GM23338 (cell line): Measurements from ENCODE around the gene CCDC81. TPM values are rescaled to one million over a fixed set of nuclear protein-coding genes. Genes with fewer than 3 reads are reported as not detected.
A peak's percentile ranks its signal among the peaks of the same experiment; 100 is the strongest.
"Not testable (repeated sequence)": the region's sequence is repeated elsewhere in the genome, so short reads cannot be mapped to it uniquely, and the experiment has no call there.

Experiments used
- ATAC-seq: fragments of 200-7000 bp; cut with Tn5 transposase; 3 replicates; pipeline ENCODE4 v1.9.1; 2020
- DNase-seq: peaks from one replicate; pipeline ENCODE4 v3.0.0-alpha.2; 2015; ENCODE audit warnings: low spot score
- H2AFZ ChIP-seq: fragments of 200-600 bp; sonication (generic); 2 replicates; pipeline ENCODE4 v1.8.0; 2016; ENCODE audit warnings: antibody characterized with exemption, mild to moderate bottlenecking, moderate library complexity
- H3F3A ChIP-seq: fragments of 200-600 bp; sonication (generic); replicated peaks from 2 replicates; pipeline ENCODE4 v1.8.0; 2017; ENCODE audit warnings: antibody characterized with exemption, mixed run types, low read depth
- H3K27ac ChIP-seq: fragments of 200-600 bp; sonication (generic); 2 replicates; pipeline ENCODE4 v1.6.1; 2016; ENCODE audit warnings: low read depth
- H3K27me3 ChIP-seq: fragments of 200-600 bp; sonication (generic); 2 replicates; pipeline ENCODE4 v1.8.0; 2016; ENCODE audit warnings: mild to moderate bottlenecking, mixed run types, moderate library complexity; ENCODE audit not compliant: insufficient read depth
- H3K36me3 ChIP-seq: fragments of 200-600 bp; sonication (generic); 2 replicates; pipeline ENCODE4 v1.8.0; 2016; ENCODE audit warnings: mild to moderate bottlenecking; ENCODE audit not compliant: insufficient read depth
- H3K4me1 ChIP-seq: fragments of 200-600 bp; sonication (generic); 2 replicates; pipeline ENCODE4 v1.8.0; 2016; ENCODE audit warnings: mild to moderate bottlenecking, moderate library complexity; ENCODE audit not compliant: insufficient read depth
- H3K4me2 ChIP-seq: fragments of 200-600 bp; sonication (generic); 2 replicates; pipeline ENCODE4 v1.7.1; 2017; ENCODE audit warnings: mixed run types
- H3K4me3 ChIP-seq: fragments of 200-600 bp; sonication (generic); 2 replicates; pipeline ENCODE4 v1.6.1; 2016; ENCODE audit warnings: mixed run types
- H3K79me2 ChIP-seq: fragments of 200-600 bp; sonication (generic); replicated peaks from 2 replicates; pipeline ENCODE4 v1.8.0; 2017; ENCODE audit warnings: mild to moderate bottlenecking; ENCODE audit not compliant: insufficient read depth
- H3K9me2 ChIP-seq: fragments of 200-600 bp; sonication (generic); 2 replicates; pipeline ENCODE4 v1.8.0; 2017; ENCODE audit not compliant: insufficient read depth
- H4K20me1 ChIP-seq: fragments of 200-600 bp; sonication (generic); replicated peaks from 2 replicates; pipeline ENCODE4 v1.8.0; 2017; ENCODE audit warnings: mild to moderate bottlenecking; ENCODE audit not compliant: insufficient read depth
- H3K27ac Mint-ChIP-seq: 2 replicates; pipeline ENCODE4 v1.8.0; 2020; ENCODE audit warnings: inconsistent platforms, mild to moderate bottlenecking, moderate library complexity, mixed read lengths
- H3K27me3 Mint-ChIP-seq: 3 replicates; pipeline ENCODE4 v1.8.0; 2022; ENCODE audit warnings: low read depth, mild to moderate bottlenecking, moderate library complexity, mixed read lengths, inconsistent platforms; ENCODE audit not compliant: insufficient read depth, poor library complexity
- H3K36me3 Mint-ChIP-seq: 3 replicates; pipeline ENCODE4 v1.8.0; 2021; ENCODE audit warnings: low read depth, mild to moderate bottlenecking, inconsistent platforms, moderate library complexity, mixed read lengths
- H3K4me1 Mint-ChIP-seq: 3 replicates; pipeline ENCODE4 v1.8.0; 2020; ENCODE audit warnings: mild to moderate bottlenecking, inconsistent platforms, mixed read lengths
- H3K4me3 Mint-ChIP-seq: 3 replicates; pipeline ENCODE4 v1.8.0; 2021; ENCODE audit warnings: moderate library complexity, mild to moderate bottlenecking, inconsistent platforms, mixed read lengths
- H3K9me3 Mint-ChIP-seq: 3 replicates; pipeline ENCODE4 v1.8.0; 2020; ENCODE audit warnings: moderate library complexity, mild to moderate bottlenecking, inconsistent platforms, mixed read lengths
- CREB1 ChIP-seq: fragments of 250-450 bp; sonication (Bioruptor Pico); IDR thresholded peaks from 2 replicates; pipeline ENCODE4 v1.5.0; 2020; ENCODE audit warnings: low read depth, mild to moderate bottlenecking, moderate library complexity
- EZH2 ChIP-seq: fragments of 200-600 bp; sonication (generic); IDR thresholded peaks from one replicate; pipeline ENCODE4 v1.8.0; 2017; ENCODE audit warnings: antibody characterized with exemption, mild to moderate bottlenecking, low read depth; ENCODE audit not compliant: unreplicated experiment
- EZH2phosphoT487 ChIP-seq: fragments of 200-600 bp; sonication (generic); IDR thresholded peaks from one replicate; pipeline ENCODE4 v1.8.1; 2018; ENCODE audit warnings: antibody characterized with exemption; ENCODE audit not compliant: unreplicated experiment
- POLR2AphosphoS5 ChIP-seq: IDR thresholded peaks from 2 replicates; pipeline ENCODE4 v1.6.1; 2016; ENCODE audit warnings: antibody characterized with exemption, low read depth
- STAT1 ChIP-seq: IDR thresholded peaks from one replicate; pipeline ENCODE4 v1.6.1; 2016; ENCODE audit warnings: antibody characterized with exemption; ENCODE audit not compliant: unreplicated experiment
- ZNF114 ChIP-seq: fragments of 250-450 bp; sonication (Bioruptor Pico); IDR thresholded peaks from 2 replicates; pipeline ENCODE4 v1.5.0; 2020; ENCODE audit warnings: mild to moderate bottlenecking, moderate library complexity
- ZNF331 ChIP-seq: fragments of 250-450 bp; sonication (Bioruptor Pico); IDR thresholded peaks from 2 replicates; pipeline ENCODE4 v1.5.0; 2020; ENCODE audit warnings: low read depth, mild to moderate bottlenecking, moderate library complexity
- polyA plus RNA-seq: library from polyadenylated mRNA; unstranded; fragments of >200 nt; fragmentation: Nextera tagmentation; extraction: Ambion mirVana; gene quantifications from 2 replicates; pipeline ENCODE4 v1.2.1, GENCODE V29; 2016
- total RNA-seq: library from RNA; depleted of rRNA; stranded (reverse); fragments of >200 nt; shearing (Covaris generic); gene quantifications from 2 replicates; pipeline ENCODE4 v1.2.3, GENCODE V29; 2014
- TF ChIP-seq, protein P1 (sequence below), 2 experiments: fragments of 200-600 bp in 1 of 2; sonication (generic) in 1 of 2; conservative IDR thresholded peaks; 2 replicates each; pipeline versions ENCODE4 v1.5.1 to v1.6.1; 2016 to 2017; ENCODE audit warnings: antibody characterized with exemption in 2 of 2, low read depth in 2 of 2, mild to moderate bottlenecking in 2 of 2, moderate library complexity in 1 of 2
- TF ChIP-seq, protein P2 (sequence below): IDR thresholded peaks from one replicate; pipeline ENCODE4 v1.6.1; 2018; ENCODE audit warnings: antibody characterized with exemption; ENCODE audit not compliant: unreplicated experiment

Gene CCDC81
- total and polyA plus RNA-seq, 2 experiments from 2014 or later = 0.37 to 4.3 TPM

DNA sequence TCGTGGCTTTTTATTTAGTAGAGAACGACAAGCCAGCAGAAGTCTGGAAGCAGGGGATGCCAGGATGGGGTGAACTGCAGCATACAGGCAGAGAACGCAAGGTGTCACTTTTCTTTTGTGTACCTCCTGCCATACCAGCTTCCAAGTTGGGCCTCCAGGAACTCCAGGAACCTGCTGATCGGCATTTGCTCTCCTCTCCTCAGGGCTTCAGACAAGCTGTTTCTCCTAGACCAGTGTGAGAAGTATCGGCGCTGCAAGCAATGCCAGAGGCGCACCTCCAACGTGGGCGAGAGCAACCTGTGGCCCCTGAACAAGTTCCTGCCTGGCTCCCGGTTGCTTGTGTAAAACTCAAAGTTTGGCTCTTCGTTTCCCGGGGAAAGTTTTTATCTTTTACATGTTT lies 47.7 kb downstream of the CCDC81 start:
- H3K4me1 Mint-ChIP-seq = 0 out of 3 replicates have a peak, but pooled peaks cover 4% of the 10 kb centered on the region
- no peak overlapping the region; the same call in 1 of the 2 replicates for H2AFZ ChIP-seq
- DNase-seq = no peak

DNA sequence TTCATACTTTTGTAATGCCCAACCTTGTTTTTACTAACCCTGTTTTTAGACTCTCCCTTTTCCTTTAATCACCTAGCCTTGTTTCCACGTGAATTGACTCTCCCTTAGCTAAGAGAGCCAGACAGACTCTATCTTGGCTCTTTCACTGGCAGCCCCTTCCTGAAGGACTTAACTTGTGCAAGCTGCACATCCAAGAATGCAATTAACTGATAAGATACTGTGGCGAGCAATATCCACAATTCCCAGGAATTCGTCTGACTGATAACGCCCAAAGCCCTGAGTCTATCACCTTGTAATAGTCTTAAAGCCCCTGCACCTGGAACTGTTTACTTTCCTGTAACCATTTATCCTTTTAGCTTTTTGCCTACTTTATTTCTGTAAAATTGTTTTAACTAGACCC lies 48.8 kb downstream of the CCDC81 start:
- not testable (repeated sequence) for H3K4me3 Mint-ChIP-seq

More for the DNA sequence above, 47.7 kb downstream of the CCDC81 start:
- no peaks in the 10 kb centered on the region for H3K27me3 ChIP-seq
- no peak overlapping the region for H3K4me2 ChIP-seq
- H3K79me2 ChIP-seq = no peaks in the 10 kb centered on the region
- H3K4me3 Mint-ChIP-seq = no peak overlapping the region
- peaks cover 1% of the 10 kb centered on the region for H3K27me3 Mint-ChIP-seq
- H3K9me3 Mint-ChIP-seq = no peaks in the 10 kb centered on the region
- ATAC-seq = peak; percentile 26; the same call in 1 of the 3 replicates
- no peaks in the 10 kb centered on the region for H3K36me3 ChIP-seq
- TF ChIP-seq ZNF114 (CRISPR knock-in tag) (no peak), EZH2phosphoT487 (no peak), CREB1 (no peak), EZH2 (no peak), POLR2AphosphoS5 (no peak), ZNF331 (CRISPR knock-in tag) (no peak), STAT1 (no peak)
- TF ChIP-seq, protein P1, sequence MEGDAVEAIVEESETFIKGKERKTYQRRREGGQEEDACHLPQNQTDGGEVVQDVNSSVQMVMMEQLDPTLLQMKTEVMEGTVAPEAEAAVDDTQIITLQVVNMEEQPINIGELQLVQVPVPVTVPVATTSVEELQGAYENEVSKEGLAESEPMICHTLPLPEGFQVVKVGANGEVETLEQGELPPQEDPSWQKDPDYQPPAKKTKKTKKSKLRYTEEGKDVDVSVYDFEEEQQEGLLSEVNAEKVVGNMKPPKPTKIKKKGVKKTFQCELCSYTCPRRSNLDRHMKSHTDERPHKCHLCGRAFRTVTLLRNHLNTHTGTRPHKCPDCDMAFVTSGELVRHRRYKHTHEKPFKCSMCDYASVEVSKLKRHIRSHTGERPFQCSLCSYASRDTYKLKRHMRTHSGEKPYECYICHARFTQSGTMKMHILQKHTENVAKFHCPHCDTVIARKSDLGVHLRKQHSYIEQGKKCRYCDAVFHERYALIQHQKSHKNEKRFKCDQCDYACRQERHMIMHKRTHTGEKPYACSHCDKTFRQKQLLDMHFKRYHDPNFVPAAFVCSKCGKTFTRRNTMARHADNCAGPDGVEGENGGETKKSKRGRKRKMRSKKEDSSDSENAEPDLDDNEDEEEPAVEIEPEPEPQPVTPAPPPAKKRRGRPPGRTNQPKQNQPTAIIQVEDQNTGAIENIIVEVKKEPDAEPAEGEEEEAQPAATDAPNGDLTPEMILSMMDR (conservative IDR thresholded peaks at IDR 0.05; ENCODE audit: low read depth in 2 of 2) = no peak
- TF ChIP-seq, protein P2, sequence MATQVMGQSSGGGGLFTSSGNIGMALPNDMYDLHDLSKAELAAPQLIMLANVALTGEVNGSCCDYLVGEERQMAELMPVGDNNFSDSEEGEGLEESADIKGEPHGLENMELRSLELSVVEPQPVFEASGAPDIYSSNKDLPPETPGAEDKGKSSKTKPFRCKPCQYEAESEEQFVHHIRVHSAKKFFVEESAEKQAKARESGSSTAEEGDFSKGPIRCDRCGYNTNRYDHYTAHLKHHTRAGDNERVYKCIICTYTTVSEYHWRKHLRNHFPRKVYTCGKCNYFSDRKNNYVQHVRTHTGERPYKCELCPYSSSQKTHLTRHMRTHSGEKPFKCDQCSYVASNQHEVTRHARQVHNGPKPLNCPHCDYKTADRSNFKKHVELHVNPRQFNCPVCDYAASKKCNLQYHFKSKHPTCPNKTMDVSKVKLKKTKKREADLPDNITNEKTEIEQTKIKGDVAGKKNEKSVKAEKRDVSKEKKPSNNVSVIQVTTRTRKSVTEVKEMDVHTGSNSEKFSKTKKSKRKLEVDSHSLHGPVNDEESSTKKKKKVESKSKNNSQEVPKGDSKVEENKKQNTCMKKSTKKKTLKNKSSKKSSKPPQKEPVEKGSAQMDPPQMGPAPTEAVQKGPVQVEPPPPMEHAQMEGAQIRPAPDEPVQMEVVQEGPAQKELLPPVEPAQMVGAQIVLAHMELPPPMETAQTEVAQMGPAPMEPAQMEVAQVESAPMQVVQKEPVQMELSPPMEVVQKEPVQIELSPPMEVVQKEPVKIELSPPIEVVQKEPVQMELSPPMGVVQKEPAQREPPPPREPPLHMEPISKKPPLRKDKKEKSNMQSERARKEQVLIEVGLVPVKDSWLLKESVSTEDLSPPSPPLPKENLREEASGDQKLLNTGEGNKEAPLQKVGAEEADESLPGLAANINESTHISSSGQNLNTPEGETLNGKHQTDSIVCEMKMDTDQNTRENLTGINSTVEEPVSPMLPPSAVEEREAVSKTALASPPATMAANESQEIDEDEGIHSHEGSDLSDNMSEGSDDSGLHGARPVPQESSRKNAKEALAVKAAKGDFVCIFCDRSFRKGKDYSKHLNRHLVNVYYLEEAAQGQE = no peak
- no peaks in the 10 kb centered on the region for H4K20me1 ChIP-seq
- H3K36me3 Mint-ChIP-seq = no peaks in the 10 kb centered on the region
- no peaks in the 10 kb centered on the region for H3K4me1 ChIP-seq
- no peak overlapping the region for H3K27ac ChIP-seq
- H3F3A ChIP-seq = no peaks in the 10 kb centered on the region
- no peaks in the 10 kb centered on the region for H3K9me2 ChIP-seq
- H3K27ac Mint-ChIP-seq = no peak overlapping the region
- H3K4me3 ChIP-seq = no peak overlapping the region

More for the DNA sequence above, 48.8 kb downstream of the CCDC81 start:
- not testable (repeated sequence) for H4K20me1 ChIP-seq, H3K4me3 ChIP-seq, H3K9me3 Mint-ChIP-seq, H3K27me3 Mint-ChIP-seq, H3K4me1 ChIP-seq, DNase-seq, H3K36me3 ChIP-seq, H3K4me1 Mint-ChIP-seq, H3K27ac Mint-ChIP-seq, H2AFZ ChIP-seq, H3K79me2 ChIP-seq, H3K27ac ChIP-seq, H3F3A ChIP-seq, ATAC-seq, H3K36me3 Mint-ChIP-seq, H3K27me3 ChIP-seq, H3K9me2 ChIP-seq, H3K4me2 ChIP-seq
